H1 (cell line): ENCODE results near the gene TSC2. TPM values are rescaled to one million over a fixed set of nuclear protein-coding genes. Genes with fewer than 3 reads are reported as not detected.
"Not testable (repeated sequence)": the region's sequence is repeated elsewhere in the genome, so short reads cannot be mapped to it uniquely, and the experiment has no call there.

ENCODE experiments used
- CTCF ChIA-PET: fragments of 300-600 bp; sonication (Branson Sonifier 250); formaldehyde crosslinking; loops from one replicate; lab custom pipeline; 2021; ENCODE audit not compliant: partially characterized antibody; lab: Charles Lee
- POLR2A ChIA-PET: fragments of 300-600 bp; sonication (Branson Sonifier 250); formaldehyde crosslinking; loops from one replicate; lab custom pipeline; 2021; ENCODE audit warnings: inconsistent platforms; ENCODE audit not compliant: partially characterized antibody; lab: Charles Lee
- DNase-seq, 2 experiments: peaks; one replicate each; pipeline versions ENCODE4 v3.0.0 to v3.0.0-alpha.2; 2010 to 2022; ENCODE audit warnings: low spot score in 2 of 2, low read depth in 1 of 2, mixed read lengths in 1 of 2
- FAIRE-seq: peaks from 2 replicates; lab custom pipeline; 2011; peaks lifted over from hg19 to GRCh38; lab: Jason Lieb, UNC
- H2AFZ ChIP-seq: 2 replicates; pipeline ENCODE4 v1.8.1; 2012; ENCODE audit warnings: low read length, inconsistent platforms
- H2AK5ac ChIP-seq: 2 replicates; pipeline ENCODE4 v1.6.1; 2013; ENCODE audit warnings: low read depth, low read length
- H2BK120ac ChIP-seq: replicated peaks from 2 replicates; pipeline ENCODE3; 2013; ENCODE audit warnings: low read depth, low read length, inconsistent platforms
- H2BK12ac ChIP-seq: 2 replicates; pipeline ENCODE4 v1.6.1; 2013; ENCODE audit warnings: low read depth, low read length
- H2BK15ac ChIP-seq: 2 replicates; pipeline ENCODE4 v1.6.1; 2013; ENCODE audit warnings: low read length
- H2BK20ac ChIP-seq: 2 replicates; pipeline ENCODE4 v1.6.1; 2013; ENCODE audit warnings: low read length
- H2BK5ac ChIP-seq: 2 replicates; pipeline ENCODE4 v1.6.1; 2013; ENCODE audit warnings: low read depth, low read length
- H3K14ac ChIP-seq: 2 replicates; pipeline ENCODE4 v1.6.1; 2013; ENCODE audit warnings: inconsistent platforms; ENCODE audit not compliant: insufficient read length
- H3K18ac ChIP-seq: 2 replicates; pipeline ENCODE4 v1.6.1; 2013; ENCODE audit warnings: low read length; ENCODE audit errors: extremely low read depth
- H3K23ac ChIP-seq: 2 replicates; pipeline ENCODE4 v1.6.1; 2013; ENCODE audit warnings: inconsistent platforms; ENCODE audit not compliant: insufficient read length
- H3K23me2 ChIP-seq: 2 replicates; pipeline ENCODE4 v1.6.1; 2013; ENCODE audit warnings: low read depth, low read length
- H3K27ac ChIP-seq: 2 replicates; pipeline ENCODE4 v1.6.1; 2011; ENCODE audit warnings: low read depth, low read length, inconsistent platforms
- H3K27me3 ChIP-seq, 4 experiments: replicated peaks in 1 of 4; 1 replicate in 1 of 4; 2 replicates in 3 of 4; pipeline versions ENCODE4 v1.6.1 to v1.8.1; 2011 to 2013; ENCODE audit warnings: low read length in 3 of 4, mild to moderate bottlenecking in 3 of 4, inconsistent platforms in 2 of 4, mixed read lengths in 2 of 4, moderate library complexity in 1 of 4; ENCODE audit not compliant: control insufficient read depth in 3 of 4, insufficient read depth in 3 of 4; ENCODE audit errors: extremely low read depth in 1 of 4
- H3K36me3 ChIP-seq, 4 experiments: 2 replicates each; pipeline versions ENCODE4 v1.6.1 to v1.8.1; 2011 to 2013; ENCODE audit warnings: mild to moderate bottlenecking in 4 of 4, low read length in 3 of 4, moderate library complexity in 2 of 4, control low read depth in 1 of 4, inconsistent platforms in 1 of 4; ENCODE audit not compliant: insufficient read depth in 4 of 4, control insufficient read depth in 2 of 4
- H3K4ac ChIP-seq: replicated peaks from 2 replicates; pipeline ENCODE3; 2013; ENCODE audit warnings: low read length, low read depth, mixed read lengths, inconsistent platforms; ENCODE audit not compliant: insufficient read length
- H3K4me1 ChIP-seq, 4 experiments: replicated peaks in 1 of 4; 1 replicate in 1 of 4; 2 replicates in 3 of 4; pipeline versions ENCODE4 v1.6.1 to v1.8.1; 2011 to 2013; ENCODE audit warnings: low read length in 3 of 4, inconsistent platforms in 2 of 4, mixed read lengths in 1 of 4; ENCODE audit not compliant: insufficient read depth in 4 of 4, control insufficient read depth in 3 of 4
- H3K4me2 ChIP-seq, 2 experiments: 2 replicates each; pipeline versions ENCODE4 v1.6.1 to v1.8.1; 2011 to 2013; ENCODE audit warnings: low read depth in 2 of 2, low read length in 2 of 2, control low read depth in 1 of 2, inconsistent platforms in 1 of 2, mild to moderate bottlenecking in 1 of 2; ENCODE audit not compliant: insufficient read depth in 1 of 2
- H3K4me3 ChIP-seq, 4 experiments: fragments of 200-600, 300-600 bp in 1 of 4; sonication (generic), shearing (Covaris generic), sonication (Bioruptor Twin) in 1 of 4; 2 replicates each; pipeline versions ENCODE4 v1.5.1 to v1.8.1; 2011 to 2016; ENCODE audit warnings: low read length in 4 of 4, low read depth in 3 of 4, control low read depth in 2 of 4, inconsistent platforms in 2 of 4, mild to moderate bottlenecking in 2 of 4, mixed read lengths in 1 of 4, moderate library complexity in 1 of 4; ENCODE audit not compliant: insufficient read depth in 2 of 4; ENCODE audit errors: extremely low read depth in 1 of 4
- H3K56ac ChIP-seq: replicated peaks from 2 replicates; pipeline ENCODE3; 2013; ENCODE audit warnings: low read depth, mild to moderate bottlenecking, mixed read lengths, low read length, inconsistent platforms; ENCODE audit not compliant: insufficient read length
- H3K79me1 ChIP-seq: 2 replicates; pipeline ENCODE4 v1.6.1; 2013; ENCODE audit warnings: low read depth, low read length, control low read depth
- H3K79me2 ChIP-seq, 2 experiments: 2 replicates each; pipeline versions ENCODE4 v1.6.1 to v1.8.1; 2012 to 2013; ENCODE audit warnings: low read length in 2 of 2, mild to moderate bottlenecking in 2 of 2, inconsistent platforms in 1 of 2; ENCODE audit not compliant: insufficient read depth in 2 of 2, control insufficient read depth in 1 of 2
- H3K9ac ChIP-seq, 4 experiments: replicated peaks in 1 of 4; 1 replicate in 1 of 4; 2 replicates in 3 of 4; pipeline versions ENCODE4 v1.6.1 to v1.8.1; 2011 to 2013; ENCODE audit warnings: low read depth in 3 of 4, low read length in 3 of 4, control low read depth in 2 of 4, mild to moderate bottlenecking in 2 of 4, moderate library complexity in 2 of 4, inconsistent platforms in 1 of 4; ENCODE audit errors: extremely low read depth in 1 of 4
- H3K9me3 ChIP-seq, 2 experiments: 2 replicates each; pipeline versions ENCODE4 v1.6.1 to v1.8.1; 2012 to 2013; ENCODE audit warnings: mild to moderate bottlenecking in 2 of 2, moderate library complexity in 2 of 2, control low read depth in 1 of 2, inconsistent platforms in 1 of 2, low read depth in 1 of 2, low read length in 1 of 2, mixed read lengths in 1 of 2; ENCODE audit not compliant: insufficient read depth in 2 of 2
- H4K20me1 ChIP-seq, 2 experiments: replicated peaks in 1 of 2; 2 replicates each; pipeline versions ENCODE3 to v1.8.1; 2011 to 2013; ENCODE audit warnings: inconsistent platforms in 2 of 2, low read length in 2 of 2, mild to moderate bottlenecking in 1 of 2; ENCODE audit not compliant: insufficient read depth in 2 of 2, control insufficient read depth in 1 of 2
- H4K5ac ChIP-seq: 2 replicates; pipeline ENCODE4 v1.6.1; 2013; ENCODE audit warnings: low read length, low read depth, mixed read lengths, inconsistent platforms; ENCODE audit not compliant: insufficient read length
- H4K8ac ChIP-seq: 2 replicates; pipeline ENCODE4 v1.8.0; 2013; ENCODE audit warnings: mild to moderate bottlenecking, moderate library complexity, low read length, inconsistent platforms; ENCODE audit not compliant: insufficient read depth; ENCODE audit errors: extremely low read depth
- H4K91ac ChIP-seq: replicated peaks from 2 replicates; pipeline ENCODE3; 2013; ENCODE audit warnings: low read length, mixed read lengths, inconsistent platforms; ENCODE audit not compliant: insufficient read length
- WGBS, 2 experiments: shearing (Covaris generic) in 1 of 2; methylation state at CpG; one replicate each; pipeline versions ENCODE4 v1.1.6 to v1.1.7; 2013 to 2015; ENCODE audit warnings: low lambda C conversion rate in 2 of 2, mixed read lengths in 2 of 2, inconsistent platforms in 1 of 2, low coverage in 1 of 2, missing lambda C conversion rate in 1 of 2; ENCODE audit not compliant: insufficient replicate concordance in 2 of 2, insufficient coverage in 1 of 2, insufficient read length in 1 of 2; ENCODE audit errors: extremely low coverage in 1 of 2, missing lambda C conversion rate in 1 of 2; 5-methylcytosine and 5-hydroxymethylcytosine counted together
- polyA plus RNA-seq, 7 experiments: library from polyadenylated mRNA; depleted of rRNA in 3 of 7; stranded (reverse) in 5 of 7; unstranded in 2 of 7; fragments of >200 nt in 5 of 7; fragments of 200-250 nt in 2 of 7; gene quantifications; 1 replicate in 5 of 7; 2 replicates in 1 of 7; 4 replicates in 1 of 7; pipeline versions ENCODE4 v1.2.1 to v1.2.3, GENCODE V29; 2011 to 2013; ENCODE audit warnings: missing spikeins in 2 of 7, mixed read lengths in 2 of 7
- total RNA-seq: library from RNA; stranded (reverse); fragmentation: NEBNext Ultra II Directional; extraction: Animal tissue kit (Norgen Biotek cat#: 25700); gene quantifications from 2 replicates; pipeline ENCODE4 v1.2.1, GENCODE V29; 2021

The TSC2 gene
- total and polyA plus RNA-seq, 2 of the 8 experiments (the other 6 are each of a cell fraction or from before 2014, with no cell fraction given), result 65.9 to 96.6 TPM

DNA sequence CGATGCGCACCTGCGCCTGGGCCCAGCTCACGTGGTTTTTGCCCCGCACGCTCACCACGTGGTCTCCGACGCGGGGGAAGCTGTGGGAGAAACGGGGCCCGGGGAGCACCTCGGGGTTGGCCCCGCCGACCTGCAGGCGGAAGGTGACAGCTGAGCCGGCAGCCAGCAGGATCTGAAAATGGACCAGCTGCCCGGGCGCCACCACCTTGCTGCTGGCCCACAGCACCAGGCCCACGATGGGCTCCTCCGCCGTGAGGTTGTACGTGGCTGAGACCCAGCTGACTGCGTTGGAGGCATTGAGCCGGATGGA lies 61.4 kb downstream of the TSC2 start:
- FAIRE-seq, H3K9me3 ChIP-seq: not testable (repeated sequence)

DNA sequence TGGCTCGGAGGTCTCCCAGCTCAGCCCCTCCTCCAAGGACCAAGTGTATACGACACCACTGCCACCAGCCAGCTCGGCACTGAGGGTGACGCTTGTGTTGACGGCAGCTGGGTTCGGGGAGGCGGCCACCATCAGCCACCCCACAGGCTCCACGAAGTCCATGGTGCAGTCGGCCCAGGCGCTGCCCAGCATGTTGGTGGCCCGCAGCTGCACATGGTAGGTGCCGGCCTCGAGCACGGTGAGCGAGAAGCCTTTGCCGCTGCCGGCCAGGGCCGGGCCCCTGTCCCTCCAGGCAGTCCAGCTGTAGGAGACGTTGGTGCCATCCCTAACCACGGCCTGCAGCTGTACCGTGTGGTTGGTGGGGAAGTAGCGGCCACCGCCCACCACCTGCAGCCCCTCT lies 62.1 kb downstream of the TSC2 start:
- 100% methylated on average over 4 of the region's 23 CpGs; no CpG with 5 or more reads in 1 of the 2 experiments for WGBS, 2 experiments
- H3K23ac ChIP-seq, H3K56ac ChIP-seq, H4K8ac ChIP-seq, H3K4me3 ChIP-seq, DNase-seq, H3K9me3 ChIP-seq, H3K14ac ChIP-seq, H3K27ac ChIP-seq, H2AFZ ChIP-seq, H2BK5ac ChIP-seq, POLR2A ChIA-PET, H4K91ac ChIP-seq, H4K20me1 ChIP-seq, H3K4me1 ChIP-seq, H3K79me2 ChIP-seq, H2BK120ac ChIP-seq, H4K5ac ChIP-seq, H3K9ac ChIP-seq, CTCF ChIA-PET, H3K4ac ChIP-seq, H3K18ac ChIP-seq, H3K79me1 ChIP-seq, H3K27me3 ChIP-seq, H3K4me2 ChIP-seq, H2BK12ac ChIP-seq, H2AK5ac ChIP-seq, H3K23me2 ChIP-seq, H2BK15ac ChIP-seq, H2BK20ac ChIP-seq, FAIRE-seq: not testable (repeated sequence)
- peaks cover 0 to 40% (median 0%) of the 10 kb centered on the region in 4 experiments; a peak in 2 of 8 replicates for H3K36me3 ChIP-seq

More for the DNA sequence above, 61.4 kb downstream of the TSC2 start:
- H3K4me3 ChIP-seq, H2AK5ac ChIP-seq, H2BK120ac ChIP-seq, H3K23ac ChIP-seq, H2BK12ac ChIP-seq, CTCF ChIA-PET, H4K8ac ChIP-seq, H4K20me1 ChIP-seq, H2BK20ac ChIP-seq, H3K27ac ChIP-seq, H3K14ac ChIP-seq, H2BK5ac ChIP-seq, H3K4ac ChIP-seq, H3K56ac ChIP-seq, H3K23me2 ChIP-seq, H3K9ac ChIP-seq, DNase-seq, H2AFZ ChIP-seq, H3K4me2 ChIP-seq, H3K27me3 ChIP-seq, H4K5ac ChIP-seq, H3K79me1 ChIP-seq, H3K4me1 ChIP-seq, H3K79me2 ChIP-seq, H4K91ac ChIP-seq, H2BK15ac ChIP-seq, H3K18ac ChIP-seq: not testable (repeated sequence)
- WGBS, 2 experiments, result 99% methylated on average over 20 of the region's 25 CpGs; no CpG with 5 or more reads in 1 of the 2 experiments
- POLR2A ChIA-PET, result interaction anchor here (1.1 kb wide), 1 partner anchor 17 kb away, joined by 3 read pairs; no protein-coding TSS in a partner anchor
- H3K36me3 ChIP-seq, result peaks cover 0 to 38% (median 0%) of the 10 kb centered on the region in 4 experiments; a peak in 2 of 8 replicates
